Fibroblast of the aortic adventitia (primary cell): ENCODE data around the gene CSNK1D. TPM values are rescaled to one million over a fixed set of nuclear protein-coding genes. Genes with fewer than 3 reads are reported as not detected.

Source experiments
- DNase-seq: peaks from one replicate; pipeline ENCODE4 v3.0.0-alpha.2; 2010; ENCODE audit warnings: low read depth
- H3K4me3 ChIP-seq: 2 replicates; pipeline ENCODE4 v1.5.1; 2011; ENCODE audit warnings: low read depth, mild to moderate bottlenecking, control low read depth, low read length, moderate library complexity
- total RNA-seq: library from RNA; depleted of rRNA; stranded (reverse); fragments of >200 nt; gene quantifications from 2 replicates; pipeline ENCODE4 v1.2.3, GENCODE V29; 2012; ENCODE audit warnings: low replicate concordance
- TF ChIP-seq, protein P1 (sequence below): IDR thresholded peaks from 2 replicates; pipeline ENCODE4 v1.5.1; 2011; ENCODE audit warnings: mild to moderate bottlenecking, low read length, control low read depth, inconsistent platforms; ENCODE audit not compliant: insufficient read depth

Gene CSNK1D
- total RNA-seq, 1 donor, result 52.7 TPM

DNA sequence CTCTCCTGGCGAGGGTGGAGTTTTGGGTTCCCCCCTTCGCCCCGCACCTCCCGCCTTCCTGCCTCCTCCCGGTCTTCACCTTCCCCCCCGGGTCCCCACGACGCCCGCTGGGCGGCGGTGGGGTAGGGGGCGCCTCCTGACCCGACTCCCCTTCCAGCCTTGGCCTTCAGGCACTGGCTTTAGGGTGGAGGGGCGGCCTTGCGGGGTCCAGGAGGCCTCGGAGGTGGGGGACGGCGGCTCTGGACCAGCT lies 42.3 kb downstream of the CSNK1D start:
- no peak for DNase-seq
- H3K4me3 ChIP-seq, result peak overlapping the region; percentile 80
- TF ChIP-seq, protein P1, sequence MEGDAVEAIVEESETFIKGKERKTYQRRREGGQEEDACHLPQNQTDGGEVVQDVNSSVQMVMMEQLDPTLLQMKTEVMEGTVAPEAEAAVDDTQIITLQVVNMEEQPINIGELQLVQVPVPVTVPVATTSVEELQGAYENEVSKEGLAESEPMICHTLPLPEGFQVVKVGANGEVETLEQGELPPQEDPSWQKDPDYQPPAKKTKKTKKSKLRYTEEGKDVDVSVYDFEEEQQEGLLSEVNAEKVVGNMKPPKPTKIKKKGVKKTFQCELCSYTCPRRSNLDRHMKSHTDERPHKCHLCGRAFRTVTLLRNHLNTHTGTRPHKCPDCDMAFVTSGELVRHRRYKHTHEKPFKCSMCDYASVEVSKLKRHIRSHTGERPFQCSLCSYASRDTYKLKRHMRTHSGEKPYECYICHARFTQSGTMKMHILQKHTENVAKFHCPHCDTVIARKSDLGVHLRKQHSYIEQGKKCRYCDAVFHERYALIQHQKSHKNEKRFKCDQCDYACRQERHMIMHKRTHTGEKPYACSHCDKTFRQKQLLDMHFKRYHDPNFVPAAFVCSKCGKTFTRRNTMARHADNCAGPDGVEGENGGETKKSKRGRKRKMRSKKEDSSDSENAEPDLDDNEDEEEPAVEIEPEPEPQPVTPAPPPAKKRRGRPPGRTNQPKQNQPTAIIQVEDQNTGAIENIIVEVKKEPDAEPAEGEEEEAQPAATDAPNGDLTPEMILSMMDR, result no peak

DNA sequence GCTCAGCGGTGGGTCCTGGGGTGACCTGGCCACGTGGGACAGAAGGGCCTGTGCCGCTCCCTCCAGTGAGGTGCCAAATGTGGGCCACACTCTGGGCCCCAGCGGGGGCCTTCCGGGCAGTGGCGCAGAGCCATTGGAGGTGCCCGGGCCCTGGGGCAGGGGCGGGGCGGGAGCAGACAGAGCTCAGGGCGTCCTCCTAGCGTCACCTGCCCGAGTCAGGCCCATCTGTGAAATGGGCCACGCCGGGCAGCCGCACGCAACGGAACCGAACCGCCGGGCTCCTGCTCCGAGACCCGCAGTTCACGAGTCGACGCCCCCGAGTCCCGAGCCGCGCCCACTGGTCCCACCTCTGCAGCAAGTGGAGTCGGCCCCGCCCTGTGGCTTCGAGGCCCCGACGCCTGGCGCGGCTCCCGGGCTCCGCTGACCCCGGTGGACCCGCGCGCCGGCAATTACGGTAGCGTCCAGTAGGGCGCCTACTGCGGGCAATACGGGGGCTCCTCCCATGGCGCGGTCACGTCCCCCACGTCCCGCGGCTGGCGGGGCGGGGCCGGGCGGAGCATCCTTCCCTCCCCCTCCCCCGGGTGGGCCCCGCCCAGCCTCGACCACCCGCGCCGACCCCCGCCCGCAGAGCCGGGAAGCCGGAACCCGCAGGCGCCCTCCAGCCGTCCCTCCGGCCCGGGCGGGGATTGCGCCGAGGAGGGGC lies 42.7 kb downstream of the CSNK1D start:
- TF ChIP-seq, protein P1, result peak; percentile 52
- peak; percentile 75 for DNase-seq
- H3K4me3 ChIP-seq, result peak overlapping the region; percentile 80

DNA sequence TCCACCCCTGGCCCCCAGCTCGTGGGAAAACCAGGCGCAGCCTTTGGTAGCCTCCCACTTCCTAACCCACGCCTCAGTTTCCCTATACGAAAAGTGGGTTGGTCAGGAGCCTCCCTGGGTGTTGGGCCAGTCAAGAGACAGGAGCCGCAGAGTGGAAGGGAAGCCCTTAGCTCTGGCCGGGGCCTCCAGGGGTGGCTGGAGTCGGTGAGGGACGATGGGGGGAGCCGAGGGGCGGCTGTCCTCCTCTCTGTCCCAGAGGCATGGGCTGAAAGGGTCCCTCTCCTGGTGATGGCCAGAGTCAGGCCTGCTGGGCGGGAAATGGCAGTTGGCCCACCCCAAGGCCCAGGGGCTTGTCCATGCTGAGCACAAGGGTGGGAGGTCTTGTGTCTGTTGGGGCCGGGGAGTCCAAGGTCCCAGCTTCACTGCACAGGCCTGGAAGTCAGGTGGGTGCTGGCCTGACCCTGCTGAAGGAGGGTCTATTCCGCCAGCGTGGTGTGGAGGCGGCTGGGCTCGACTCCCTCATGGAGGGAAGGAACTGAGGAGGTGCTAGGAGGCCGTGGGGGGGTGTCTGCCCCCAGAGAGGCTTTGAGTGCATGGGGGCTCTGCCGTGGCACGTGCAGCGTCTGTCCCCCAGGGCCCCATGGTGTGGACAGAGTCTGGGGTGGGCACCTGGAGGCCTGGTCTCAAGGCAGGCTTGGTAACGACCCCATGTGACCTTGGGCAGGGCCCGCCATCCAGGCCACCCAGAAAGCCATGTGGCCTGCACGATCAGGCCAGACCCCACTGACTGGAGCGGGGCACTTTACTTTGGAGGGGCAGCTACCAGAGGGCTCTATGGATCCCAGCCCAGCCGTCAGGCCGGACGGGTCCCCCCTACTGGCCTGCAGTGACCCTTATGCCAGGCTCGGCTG lies 43.5 kb downstream of the CSNK1D start:
- TF ChIP-seq, protein P1, result no peak
- peak overlapping the region; percentile 80 for H3K4me3 ChIP-seq
- no peak for DNase-seq

DNA sequence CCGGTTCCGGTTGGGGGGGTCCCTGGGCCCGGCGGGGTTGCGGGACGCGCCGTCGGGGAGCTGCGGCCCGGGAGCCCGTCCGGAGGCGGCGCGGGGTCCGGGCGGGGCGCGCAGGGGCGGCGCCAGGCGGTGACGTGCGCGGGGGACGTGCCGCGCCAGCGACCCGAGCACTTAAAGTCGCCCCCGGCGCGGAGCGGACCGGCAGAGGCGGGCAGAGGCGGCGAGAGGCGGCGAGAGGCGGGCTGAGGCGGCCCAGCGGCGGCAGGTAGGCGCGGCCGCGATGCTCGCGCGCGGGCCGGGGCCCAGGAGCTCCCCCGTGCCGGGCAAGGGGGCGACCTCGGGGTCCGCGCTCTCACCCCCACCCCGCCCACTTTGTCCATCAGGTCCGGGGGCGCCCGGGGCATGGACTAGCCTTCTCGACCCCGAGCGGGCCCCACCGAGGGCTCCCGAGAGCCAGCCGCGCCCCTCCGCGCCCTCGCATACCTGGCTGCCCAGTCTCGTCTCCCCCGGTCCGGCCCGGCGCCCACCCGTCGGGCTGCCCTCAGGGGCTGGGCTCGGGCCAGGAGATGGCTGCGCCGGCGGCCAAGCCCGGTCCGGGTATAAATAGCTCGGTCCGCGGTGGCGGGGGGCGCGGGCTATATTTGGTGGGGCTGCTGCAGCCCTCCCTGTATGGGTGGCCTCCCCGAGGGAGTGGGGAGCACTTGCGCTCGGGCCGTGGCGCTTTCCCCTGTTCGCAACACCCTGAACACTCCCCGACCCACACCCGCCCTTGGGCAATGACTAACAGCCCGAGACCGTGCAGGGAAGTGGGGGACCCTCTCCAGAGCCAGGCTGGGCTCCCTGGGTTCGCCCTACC lies 44.4 kb downstream of the CSNK1D start, which contains the start of gene SLC16A3:
Gene SLC16A3, plus strand, starts transcription at position 201 of the 856 bp plus-strand sequence. CDS start 6,967 bp downstream, outside the sequence.
- peak within 1 kb of the TSS; percentile 80 for H3K4me3 ChIP-seq
- peak; percentile 68 for DNase-seq
- TF ChIP-seq, protein P1, result no peak

DNA sequence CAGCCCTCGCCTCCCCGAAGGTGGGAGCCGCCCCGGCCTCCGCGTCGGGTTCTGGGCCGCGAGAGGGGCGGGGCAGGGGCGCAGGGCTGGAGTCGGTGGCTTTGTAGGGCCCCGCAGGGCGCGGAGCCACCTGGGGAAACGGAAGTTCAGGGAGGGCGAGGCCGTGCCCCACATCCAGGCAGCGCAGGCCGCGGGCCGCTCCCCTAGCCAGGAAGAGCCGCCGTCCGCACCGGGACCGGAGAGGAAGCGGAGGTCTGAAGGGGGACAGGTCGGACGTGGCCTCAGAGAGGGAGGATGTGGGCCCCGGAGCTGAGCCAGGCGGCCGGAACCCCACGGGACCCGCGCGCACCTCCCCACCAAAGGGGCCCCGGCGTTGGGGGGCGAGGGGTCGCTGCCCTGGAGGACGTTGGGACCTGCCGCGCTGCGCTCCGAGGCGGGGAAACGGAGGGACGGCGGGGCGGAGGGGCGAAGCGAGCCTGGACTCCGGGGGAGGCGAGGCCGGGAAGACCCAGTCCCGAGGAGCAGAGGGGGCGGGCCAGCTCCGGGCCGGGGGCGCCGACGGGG lies 45.1 kb downstream of the CSNK1D start:
- DNase-seq, result no peak
- TF ChIP-seq, protein P1, result no peak
- H3K4me3 ChIP-seq, result peak overlapping the region; percentile 80

DNA sequence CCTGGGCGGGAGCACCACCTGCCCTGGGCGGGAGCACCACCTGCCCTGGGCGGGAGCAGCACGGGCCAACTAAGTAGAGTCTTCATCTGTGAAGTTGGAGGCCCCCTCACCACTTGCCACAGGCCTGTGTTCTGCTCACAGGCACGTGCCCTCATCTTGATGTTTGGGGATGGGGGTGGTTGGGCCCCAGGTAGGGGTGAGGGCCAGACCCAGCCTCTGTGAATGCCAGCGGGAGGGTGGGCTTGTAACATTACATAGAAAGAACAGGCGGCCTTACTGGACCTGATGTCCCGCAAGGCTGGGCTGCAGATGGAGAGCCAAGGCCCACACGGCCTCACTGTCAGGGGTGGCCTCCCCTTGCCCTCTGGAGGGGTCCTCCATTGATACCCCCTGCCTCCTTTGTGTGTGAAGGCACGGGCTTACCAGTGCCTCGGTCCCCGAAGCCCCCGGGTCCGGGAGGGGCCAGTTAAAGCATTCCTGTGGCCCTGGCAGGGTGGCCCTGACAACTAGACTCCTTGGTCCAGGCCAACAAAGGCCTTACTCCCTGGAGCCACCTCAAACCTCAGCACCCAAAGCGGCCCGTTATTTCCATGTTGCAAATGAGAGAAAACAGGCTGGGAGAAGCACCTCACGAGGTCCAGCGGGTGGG lies 45.7 kb downstream of the CSNK1D start:
- TF ChIP-seq, protein P1, result no peak
- DNase-seq, result no peak
- no peak overlapping the region for H3K4me3 ChIP-seq
